Measurements from ENCODE around the gene EGR1. TPM values are rescaled to one million over a fixed set of nuclear protein-coding genes. Genes with fewer than 3 reads are reported as not detected.

Gene EGR1
- polyA plus RNA-seq, 2 of the 4 experiments (the other 2 are of a cell fraction) = 0.59 to 49.3 TPM

DNA sequence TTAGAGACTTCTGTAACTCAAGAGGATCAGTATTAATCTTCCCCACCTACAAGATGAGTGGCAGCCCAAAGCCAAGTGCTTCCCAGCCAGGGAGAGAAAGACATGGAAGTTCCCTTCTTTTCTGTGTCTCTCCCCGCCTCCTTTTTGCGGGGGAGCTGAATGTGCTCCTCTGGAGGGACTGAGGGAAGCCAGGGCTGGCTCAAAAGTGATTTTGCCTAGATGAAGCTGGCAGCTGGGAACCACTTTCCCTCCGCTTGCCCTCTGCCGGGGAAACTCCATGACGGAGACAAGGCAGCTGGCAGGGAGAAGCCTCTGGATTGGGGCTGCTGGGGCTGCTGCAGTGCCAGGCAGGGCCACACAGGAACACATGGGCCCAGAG, 24.4 kb downstream of the EGR1 start (continued):
- TF ChIP-seq, protein P1, sequence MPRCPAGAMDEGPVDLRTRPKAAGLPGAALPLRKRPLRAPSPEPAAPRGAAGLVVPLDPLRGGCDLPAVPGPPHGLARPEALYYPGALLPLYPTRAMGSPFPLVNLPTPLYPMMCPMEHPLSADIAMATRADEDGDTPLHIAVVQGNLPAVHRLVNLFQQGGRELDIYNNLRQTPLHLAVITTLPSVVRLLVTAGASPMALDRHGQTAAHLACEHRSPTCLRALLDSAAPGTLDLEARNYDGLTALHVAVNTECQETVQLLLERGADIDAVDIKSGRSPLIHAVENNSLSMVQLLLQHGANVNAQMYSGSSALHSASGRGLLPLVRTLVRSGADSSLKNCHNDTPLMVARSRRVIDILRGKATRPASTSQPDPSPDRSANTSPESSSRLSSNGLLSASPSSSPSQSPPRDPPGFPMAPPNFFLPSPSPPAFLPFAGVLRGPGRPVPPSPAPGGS (IDR thresholded peaks at IDR 0.05) = no peak
- TF ChIP-seq EP300 (IDR thresholded peaks at IDR 0.05) (no peak), GATA3 (IDR thresholded peaks at IDR 0.05; ENCODE audit: borderline replicate concordance) (no peak)

DNA sequence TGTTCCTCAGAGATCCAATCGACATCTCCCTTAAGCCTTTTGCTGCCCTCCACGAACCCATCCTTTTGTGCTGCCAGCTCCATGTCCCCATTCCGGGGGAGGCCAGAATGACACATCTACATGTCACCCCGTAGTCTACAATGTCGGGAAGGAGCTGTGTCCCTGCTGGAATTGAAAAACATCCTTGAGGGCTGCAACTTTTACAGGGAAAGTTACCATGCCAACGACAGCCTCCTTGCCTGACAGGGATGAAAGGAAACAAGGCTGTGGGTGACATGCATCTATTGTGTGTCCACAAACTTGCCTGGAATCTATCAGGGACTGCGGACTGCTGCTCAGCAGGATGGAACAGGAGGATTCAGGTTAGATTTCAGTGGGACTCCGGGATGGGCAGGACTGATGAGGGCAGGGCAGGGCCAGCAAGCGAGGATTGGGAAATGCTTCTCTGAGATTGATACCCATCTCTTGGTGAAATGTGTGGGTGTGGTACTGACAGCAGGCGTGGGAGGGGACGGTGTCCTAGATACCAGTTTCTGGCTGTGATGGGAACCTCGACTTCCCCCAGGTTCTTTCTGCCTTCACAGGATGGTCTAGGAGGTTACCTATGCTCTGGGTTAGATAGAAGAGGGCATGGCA, 25.5 kb downstream of the EGR1 start:
- H3K4me1 ChIP-seq = peaks cover 9% of the 10 kb centered on the region; the same call in 1 of the 3 replicates
- no peak for FAIRE-seq

DNA sequence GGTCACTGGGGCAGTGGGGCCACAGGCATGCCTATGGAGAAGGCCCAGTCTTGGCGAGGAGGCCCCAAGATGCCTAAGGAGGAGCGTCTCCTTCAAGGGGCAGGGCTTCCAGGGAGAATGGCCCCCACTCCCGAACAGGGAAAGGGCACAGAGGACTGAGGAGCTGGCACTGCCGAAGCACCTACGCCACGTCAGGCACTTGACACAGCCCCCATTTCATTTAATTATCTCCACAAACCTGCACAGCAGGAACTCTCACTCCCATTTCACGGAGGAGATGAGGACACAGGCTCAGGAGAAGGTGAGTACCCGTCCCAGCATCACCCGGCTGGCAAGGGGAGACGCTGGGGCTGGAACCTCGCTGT, 26.0 kb downstream of the EGR1 start:
- TF ChIP-seq RFX5 (IDR thresholded peaks at IDR 0.05) (no peak), POLR2A (IDR thresholded peaks at IDR 0.05; ENCODE audit: low read length) (no peak), CBX2 (IDR thresholded peaks at IDR 0.05; ENCODE audit: borderline replicate concordance, low read depth) (no peak), CHD4 (IDR thresholded peaks at IDR 0.05; ENCODE audit: borderline replicate concordance) (no peak), TFCP2L1 (CRISPR knock-in tag; IDR thresholded peaks at IDR 0.05) (no peak), EHF (CRISPR knock-in tag; IDR thresholded peaks at IDR 0.05) (no peak), HOXB5 (CRISPR knock-in tag; IDR thresholded peaks at IDR 0.05) (no peak), NFE2L2 (conservative IDR thresholded peaks at IDR 0.05; ENCODE audit: low read length) (no peak)
- FAIRE-seq = no peak

More for the DNA sequence above, 25.5 kb downstream of the EGR1 start:
- H3K4me2 ChIP-seq = no peak overlapping the region; the same call in 2 of the 3 replicates
- CTCF ChIA-PET = interaction anchor here (1.1 to 2.5 kb wide), 3 partner anchors 12 to 26 kb away, joined by 3 to 21 read pairs (median 10); partner anchors contain the start of gene EGR1
- no peak overlapping the region; a peak in 1 of 6 replicates for H3K27ac ChIP-seq
- TF ChIP-seq EP300 (IDR thresholded peaks at IDR 0.05) (no peak), CHD2 (IDR thresholded peaks at IDR 0.05; ENCODE audit: low read length, partially characterized antibody) (no peak), MAZ (IDR thresholded peaks at IDR 0.05; ENCODE audit: borderline replicate concordance, low read depth, low read length) (no peak), MAFK (IDR thresholded peaks at IDR 0.05; ENCODE audit: partially characterized antibody) (no peak), RNF2 (IDR thresholded peaks at IDR 0.05; ENCODE audit: borderline replicate concordance, low read depth) (no peak), ZFP36 (IDR thresholded peaks at IDR 0.05; ENCODE audit: borderline replicate concordance, partially characterized antibody) (no peak), FOSL2 (IDR thresholded peaks at IDR 0.05) (no peak), FOSL2 (CRISPR knock-in tag; IDR thresholded peaks at IDR 0.05) (no peak), POLR2A (IDR thresholded peaks at IDR 0.05; ENCODE audit: low read length) (no peak), HOXA7 (CRISPR knock-in tag; IDR thresholded peaks at IDR 0.05) (no peak), SREBF2 (IDR thresholded peaks at IDR 0.05) (no peak), NR3C1 (IDR thresholded peaks at IDR 0.05) (no peak)
- TF ChIP-seq, protein P2, sequence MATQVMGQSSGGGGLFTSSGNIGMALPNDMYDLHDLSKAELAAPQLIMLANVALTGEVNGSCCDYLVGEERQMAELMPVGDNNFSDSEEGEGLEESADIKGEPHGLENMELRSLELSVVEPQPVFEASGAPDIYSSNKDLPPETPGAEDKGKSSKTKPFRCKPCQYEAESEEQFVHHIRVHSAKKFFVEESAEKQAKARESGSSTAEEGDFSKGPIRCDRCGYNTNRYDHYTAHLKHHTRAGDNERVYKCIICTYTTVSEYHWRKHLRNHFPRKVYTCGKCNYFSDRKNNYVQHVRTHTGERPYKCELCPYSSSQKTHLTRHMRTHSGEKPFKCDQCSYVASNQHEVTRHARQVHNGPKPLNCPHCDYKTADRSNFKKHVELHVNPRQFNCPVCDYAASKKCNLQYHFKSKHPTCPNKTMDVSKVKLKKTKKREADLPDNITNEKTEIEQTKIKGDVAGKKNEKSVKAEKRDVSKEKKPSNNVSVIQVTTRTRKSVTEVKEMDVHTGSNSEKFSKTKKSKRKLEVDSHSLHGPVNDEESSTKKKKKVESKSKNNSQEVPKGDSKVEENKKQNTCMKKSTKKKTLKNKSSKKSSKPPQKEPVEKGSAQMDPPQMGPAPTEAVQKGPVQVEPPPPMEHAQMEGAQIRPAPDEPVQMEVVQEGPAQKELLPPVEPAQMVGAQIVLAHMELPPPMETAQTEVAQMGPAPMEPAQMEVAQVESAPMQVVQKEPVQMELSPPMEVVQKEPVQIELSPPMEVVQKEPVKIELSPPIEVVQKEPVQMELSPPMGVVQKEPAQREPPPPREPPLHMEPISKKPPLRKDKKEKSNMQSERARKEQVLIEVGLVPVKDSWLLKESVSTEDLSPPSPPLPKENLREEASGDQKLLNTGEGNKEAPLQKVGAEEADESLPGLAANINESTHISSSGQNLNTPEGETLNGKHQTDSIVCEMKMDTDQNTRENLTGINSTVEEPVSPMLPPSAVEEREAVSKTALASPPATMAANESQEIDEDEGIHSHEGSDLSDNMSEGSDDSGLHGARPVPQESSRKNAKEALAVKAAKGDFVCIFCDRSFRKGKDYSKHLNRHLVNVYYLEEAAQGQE (IDR thresholded peaks at IDR 0.05) = no peak
- TF ChIP-seq, protein P3, sequence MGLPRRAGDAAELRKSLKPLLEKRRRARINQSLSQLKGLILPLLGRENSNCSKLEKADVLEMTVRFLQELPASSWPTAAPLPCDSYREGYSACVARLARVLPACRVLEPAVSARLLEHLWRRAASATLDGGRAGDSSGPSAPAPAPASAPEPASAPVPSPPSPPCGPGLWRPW (IDR thresholded peaks at IDR 0.05) = no peak
- TF ChIP-seq, protein P4, sequence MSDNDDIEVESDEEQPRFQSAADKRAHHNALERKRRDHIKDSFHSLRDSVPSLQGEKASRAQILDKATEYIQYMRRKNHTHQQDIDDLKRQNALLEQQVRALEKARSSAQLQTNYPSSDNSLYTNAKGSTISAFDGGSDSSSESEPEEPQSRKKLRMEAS (IDR thresholded peaks at IDR 0.05) = no peak
- DNase-seq (ENCODE audit: low read depth in 1 of 2, low spot score in 1 of 2) (no peak), ATAC-seq (no peak)
- no peaks in the 10 kb centered on the region for H3K9me3 ChIP-seq
- POLR2A ChIA-PET = no interaction called here
- whole genome bisulfite sequencing (ENCODE audit: missing lambda C conversion rate) = 84% methylated on average over 12 of the region's 12 CpGs
- no peak overlapping the region for H3K4me3 ChIP-seq

More for the DNA sequence above, 26.0 kb downstream of the EGR1 start:
- peaks cover 9% of the 10 kb centered on the region; the same call in 1 of the 3 replicates for H3K4me1 ChIP-seq
- DNase-seq (ENCODE audit: low read depth in 1 of 2, low spot score in 1 of 2) (no peak), ATAC-seq (no peak)
- WGBS (ENCODE audit: missing lambda C conversion rate) = 77% methylated on average over 11 of the region's 11 CpGs
- ChIA-PET CTCF (interaction anchor here (1.8 kb wide), 2 partner anchors 18 to 27 kb away, joined by 4 to 10 read pairs; partner anchors contain the start of gene EGR1), POLR2A (no interaction called here)
- H3K9me3 ChIP-seq = no peaks in the 10 kb centered on the region
- peak overlapping the region; percentile 50 for H3K4me3 ChIP-seq
- H3K4me2 ChIP-seq = peak overlapping the region; percentile 94
- H3K27ac ChIP-seq = peak overlapping the region; percentile 70 to 88; a peak in 5 of 6 replicates
